Measurements from ENCODE around the gene ZNF646.

Gene ZNF646

GRCh38 chr16:31105677-31106213, 31.5 kb downstream of the ZNF646 start:
- H3K27ac ChIP-seq (ENCODE audit: low read length), result no peak overlapping the region
- peaks cover 13% of the 10 kb centered on the region for H3K36me3 ChIP-seq (ENCODE audit: insufficient read depth, low read depth, low read length)
- no peaks in the 10 kb centered on the region for H3K4me1 ChIP-seq (ENCODE audit: insufficient read depth, low read length)
- no peak overlapping the region for H3K4me3 ChIP-seq (ENCODE audit: low read length)
- H3K9me3 ChIP-seq (ENCODE audit: insufficient read depth, low read depth, low read length), result no peaks in the 10 kb centered on the region
- H3K27me3 ChIP-seq (ENCODE audit: insufficient read depth, low read length), result no peaks in the 10 kb centered on the region
- no peak overlapping the region for H3K9ac ChIP-seq (ENCODE audit: low read depth, low read length)

- H3K4me3 ChIP-seq (ENCODE audit: low read length), result no peak overlapping the region
Measured at GRCh38 chr16:31106509-31107464, 32.6 kb downstream of the ZNF646 start.

GRCh38 chr16:31107465-31107867, 33.2 kb downstream of the ZNF646 start:
- H3K4me3 ChIP-seq (ENCODE audit: low read length), result peak overlapping the region; percentile 78; the same call in 1 of the 2 replicates
- H3K27me3 ChIP-seq (ENCODE audit: insufficient read depth, low read length), result no peaks in the 10 kb centered on the region
- H3K4me1 ChIP-seq (ENCODE audit: insufficient read depth, low read length), result no peaks in the 10 kb centered on the region
- H3K9me3 ChIP-seq (ENCODE audit: insufficient read depth, low read depth, low read length), result no peaks in the 10 kb centered on the region
- peaks cover 29% of the 10 kb centered on the region for H3K36me3 ChIP-seq (ENCODE audit: insufficient read depth, low read depth, low read length)
- no peak overlapping the region for H3K9ac ChIP-seq (ENCODE audit: low read depth, low read length)
- no peak overlapping the region for H3K27ac ChIP-seq (ENCODE audit: low read length)

More at GRCh38 chr16:31106509-31107464, 32.6 kb downstream of the ZNF646 start:
- H3K4me1 ChIP-seq (ENCODE audit: insufficient read depth, low read length), result no peaks in the 10 kb centered on the region
- no peaks in the 10 kb centered on the region for H3K27me3 ChIP-seq (ENCODE audit: insufficient read depth, low read length)
- H3K9ac ChIP-seq (ENCODE audit: low read depth, low read length), result no peak overlapping the region
- H3K27ac ChIP-seq (ENCODE audit: low read length), result no peak overlapping the region
- peaks cover 22% of the 10 kb centered on the region for H3K36me3 ChIP-seq (ENCODE audit: insufficient read depth, low read depth, low read length)
- no peaks in the 10 kb centered on the region for H3K9me3 ChIP-seq (ENCODE audit: insufficient read depth, low read depth, low read length)

GRCh38 chr16:31108035-31108793, 34.0 kb downstream of the ZNF646 start, which contains the start of gene BCKDK:
BCKDK (plus strand) TSS chr16:31108386; CDS start chr16:31109224, 838 bp downstream.
- Histone ChIP-seq H3K27ac (ENCODE audit: low read length) (no peak within 1 kb of the TSS), H3K9me3 (ENCODE audit: insufficient read depth, low read depth, low read length) (no peaks in the 10 kb centered on the region), H3K4me3 (ENCODE audit: low read length) (peak within 1 kb of the TSS; percentile 78), H3K27me3 (ENCODE audit: insufficient read depth, low read length) (no peaks in the 10 kb centered on the region), H3K9ac (ENCODE audit: low read depth, low read length) (peak within 1 kb of the TSS; percentile 72), H3K4me1 (ENCODE audit: insufficient read depth, low read length) (no peaks in the 10 kb centered on the region), H3K36me3 (ENCODE audit: insufficient read depth, low read depth, low read length) (peaks cover 36% of the 10 kb centered on the region)

GRCh38 chr16:31108794-31109558, 34.8 kb downstream of the ZNF646 start:
- H3K4me1 ChIP-seq (ENCODE audit: insufficient read depth, low read length), result no peaks in the 10 kb centered on the region
- H3K9me3 ChIP-seq (ENCODE audit: insufficient read depth, low read depth, low read length), result no peaks in the 10 kb centered on the region
- H3K9ac ChIP-seq (ENCODE audit: low read depth, low read length), result peak overlapping the region; percentile 72
- H3K36me3 ChIP-seq (ENCODE audit: insufficient read depth, low read depth, low read length), result peaks cover 36% of the 10 kb centered on the region
- no peaks in the 10 kb centered on the region for H3K27me3 ChIP-seq (ENCODE audit: insufficient read depth, low read length)
- peak overlapping the region; percentile 78 for H3K4me3 ChIP-seq (ENCODE audit: low read length)
- no peak overlapping the region for H3K27ac ChIP-seq (ENCODE audit: low read length)

GRCh38 chr16:31109622-31110021, 35.4 kb downstream of the ZNF646 start:
- H3K9me3 ChIP-seq (ENCODE audit: insufficient read depth, low read depth, low read length), result no peaks in the 10 kb centered on the region
- H3K4me1 ChIP-seq (ENCODE audit: insufficient read depth, low read length), result no peaks in the 10 kb centered on the region
- H3K27ac ChIP-seq (ENCODE audit: low read length), result no peak overlapping the region
- H3K9ac ChIP-seq (ENCODE audit: low read depth, low read length), result no peak overlapping the region
- peak overlapping the region; percentile 78; the same call in 1 of the 2 replicates for H3K4me3 ChIP-seq (ENCODE audit: low read length)
- no peaks in the 10 kb centered on the region for H3K27me3 ChIP-seq (ENCODE audit: insufficient read depth, low read length)
- H3K36me3 ChIP-seq (ENCODE audit: insufficient read depth, low read depth, low read length), result peaks cover 36% of the 10 kb centered on the region

GRCh38 chr16:31110106-31111034, 36.1 kb downstream of the ZNF646 start:
- peaks cover 36% of the 10 kb centered on the region for H3K36me3 ChIP-seq (ENCODE audit: insufficient read depth, low read depth, low read length)
- H3K9ac ChIP-seq (ENCODE audit: low read depth, low read length), result no peak overlapping the region
- H3K27ac ChIP-seq (ENCODE audit: low read length), result no peak overlapping the region

GRCh38 chr16:31111881-31112466, 37.8 kb downstream of the ZNF646 start:
- Histone ChIP-seq H3K4me3 (ENCODE audit: low read length) (no peak overlapping the region), H3K27me3 (ENCODE audit: insufficient read depth, low read length) (no peaks in the 10 kb centered on the region), H3K9ac (ENCODE audit: low read depth, low read length) (no peak overlapping the region), H3K27ac (ENCODE audit: low read length) (no peak overlapping the region), H3K9me3 (ENCODE audit: insufficient read depth, low read depth, low read length) (no peaks in the 10 kb centered on the region), H3K36me3 (ENCODE audit: insufficient read depth, low read depth, low read length) (peaks cover 36% of the 10 kb centered on the region), H3K4me1 (ENCODE audit: insufficient read depth, low read length) (no peaks in the 10 kb centered on the region)

More at GRCh38 chr16:31110106-31111034, 36.1 kb downstream of the ZNF646 start:
- Histone ChIP-seq H3K9me3 (ENCODE audit: insufficient read depth, low read depth, low read length) (no peaks in the 10 kb centered on the region), H3K4me3 (ENCODE audit: low read length) (no peak overlapping the region), H3K27me3 (ENCODE audit: insufficient read depth, low read length) (no peaks in the 10 kb centered on the region), H3K4me1 (ENCODE audit: insufficient read depth, low read length) (no peaks in the 10 kb centered on the region)

GRCh38 chr16:31112711-31113110, 38.5 kb downstream of the ZNF646 start:
- Histone ChIP-seq H3K36me3 (ENCODE audit: insufficient read depth, low read depth, low read length) (peaks cover 36% of the 10 kb centered on the region), H3K4me3 (ENCODE audit: low read length) (no peak overlapping the region), H3K4me1 (ENCODE audit: insufficient read depth, low read length) (no peaks in the 10 kb centered on the region), H3K9me3 (ENCODE audit: insufficient read depth, low read depth, low read length) (no peaks in the 10 kb centered on the region), H3K27ac (ENCODE audit: low read length) (no peak overlapping the region), H3K9ac (ENCODE audit: low read depth, low read length) (no peak overlapping the region), H3K27me3 (ENCODE audit: insufficient read depth, low read length) (no peaks in the 10 kb centered on the region)
